HG02884 (cell line): ENCODE data around the gene NFS1.
"Not testable (repeated sequence)": the region's sequence is repeated elsewhere in the genome, so short reads cannot be mapped to it uniquely, and the experiment has no call there.

ENCODE experiments used
- ATAC-seq: cut with Tn5 transposase; IDR thresholded peaks from one replicate; pipeline ENCODE4 v1.9.1; 2021; ENCODE audit warnings: mild to moderate bottlenecking, moderate library complexity; ENCODE audit not compliant: unreplicated experiment

Gene NFS1

DNA sequence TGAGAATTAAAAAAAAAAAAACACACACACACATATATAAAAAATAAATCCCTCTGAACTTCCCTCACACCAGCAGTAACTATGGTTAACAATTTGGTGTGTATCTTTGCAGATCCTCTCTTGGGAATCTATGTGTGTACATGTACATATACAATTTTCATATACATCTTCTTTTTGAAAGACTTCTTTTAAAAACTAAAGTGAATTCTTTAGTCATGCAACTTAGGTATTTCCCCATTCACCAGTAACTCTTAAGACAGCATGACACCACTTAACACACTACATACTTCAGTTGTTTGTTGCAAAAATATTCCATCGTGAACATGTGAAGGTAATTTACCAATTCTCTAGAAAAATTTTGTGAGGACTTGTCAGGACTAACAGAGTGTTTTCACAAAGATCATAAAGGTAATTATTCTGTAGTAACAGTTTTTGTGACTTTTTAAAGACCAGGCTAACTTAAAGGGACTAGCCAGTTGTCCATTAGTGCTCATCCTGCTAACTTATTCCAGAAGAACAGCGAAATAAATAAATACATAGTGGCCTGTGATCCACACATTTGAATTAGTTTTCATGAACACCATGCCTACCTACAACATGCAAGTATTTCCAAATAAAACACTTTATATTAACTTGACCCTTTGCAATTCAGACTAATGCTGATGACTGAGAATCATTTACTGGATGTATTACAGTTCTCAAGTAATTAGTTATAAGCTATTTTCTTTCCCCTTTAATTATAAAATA is 30.9 kb upstream of the NFS1 start:
- no peak for ATAC-seq

DNA sequence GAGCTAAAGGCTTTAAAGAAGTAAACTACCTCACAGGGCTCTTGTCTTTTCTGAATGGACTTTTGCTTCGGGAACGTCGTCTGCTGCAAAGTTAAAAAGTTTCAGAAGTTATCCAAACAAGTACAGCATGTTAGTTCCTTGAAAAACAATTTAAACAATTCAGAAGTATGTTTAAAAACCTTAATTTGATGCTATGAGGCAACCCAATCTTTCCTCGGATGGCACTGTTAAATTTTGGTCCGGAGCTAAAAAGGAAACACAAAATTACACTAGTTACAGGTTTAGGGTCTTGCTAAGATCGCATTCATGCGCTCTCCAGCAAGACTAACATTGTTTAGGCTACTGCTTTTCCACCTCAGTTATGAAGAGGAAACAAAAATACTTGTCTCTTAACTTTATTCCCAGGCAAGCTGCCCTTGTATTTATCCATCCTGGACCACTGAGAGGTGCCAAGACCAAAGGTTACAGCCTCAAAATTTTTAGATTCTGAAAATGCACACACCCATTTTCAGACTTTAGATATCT is 30.2 kb upstream of the NFS1 start:
- no peak for ATAC-seq

DNA sequence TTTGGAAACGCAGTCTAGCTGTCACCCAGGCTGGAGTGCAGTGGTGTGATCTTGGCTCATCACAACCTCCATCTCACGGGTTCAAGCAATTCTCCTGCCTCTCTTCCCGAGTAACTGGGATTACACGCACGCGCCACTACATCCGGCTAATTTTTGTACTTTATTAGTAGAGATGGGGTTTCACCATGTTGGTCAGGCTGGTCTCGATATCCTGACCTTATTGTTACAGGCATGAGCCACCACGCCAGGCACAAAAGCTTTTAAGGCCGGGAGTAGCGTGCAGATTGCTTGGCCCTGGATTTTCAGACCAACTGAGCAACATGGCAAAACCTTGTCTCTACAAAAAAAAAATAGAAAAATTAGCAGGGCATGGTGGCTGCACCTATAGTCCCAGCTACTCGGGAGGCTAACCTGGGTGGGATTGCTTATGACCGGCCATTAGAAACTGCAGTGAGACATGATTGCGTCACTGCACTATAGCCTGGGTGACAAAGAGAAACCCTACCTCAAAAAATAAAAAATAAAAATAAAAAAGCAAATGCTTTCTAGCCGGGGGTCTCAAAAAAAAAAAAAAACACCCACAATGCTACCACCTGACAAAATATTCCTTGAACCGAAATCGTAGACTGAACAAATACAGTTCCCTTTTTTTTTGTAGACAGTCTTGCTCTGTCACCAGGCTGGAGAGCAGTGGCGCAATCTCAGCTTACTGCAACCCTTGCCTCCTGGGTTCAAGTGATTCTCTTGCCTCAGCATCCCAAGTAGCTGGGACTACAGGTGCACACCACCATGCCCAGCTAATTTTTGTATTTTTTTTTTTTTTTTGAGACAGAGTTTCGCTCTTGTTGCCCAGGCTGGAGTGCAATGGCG is 27.9 kb upstream of the NFS1 start:
- no peak for ATAC-seq

DNA sequence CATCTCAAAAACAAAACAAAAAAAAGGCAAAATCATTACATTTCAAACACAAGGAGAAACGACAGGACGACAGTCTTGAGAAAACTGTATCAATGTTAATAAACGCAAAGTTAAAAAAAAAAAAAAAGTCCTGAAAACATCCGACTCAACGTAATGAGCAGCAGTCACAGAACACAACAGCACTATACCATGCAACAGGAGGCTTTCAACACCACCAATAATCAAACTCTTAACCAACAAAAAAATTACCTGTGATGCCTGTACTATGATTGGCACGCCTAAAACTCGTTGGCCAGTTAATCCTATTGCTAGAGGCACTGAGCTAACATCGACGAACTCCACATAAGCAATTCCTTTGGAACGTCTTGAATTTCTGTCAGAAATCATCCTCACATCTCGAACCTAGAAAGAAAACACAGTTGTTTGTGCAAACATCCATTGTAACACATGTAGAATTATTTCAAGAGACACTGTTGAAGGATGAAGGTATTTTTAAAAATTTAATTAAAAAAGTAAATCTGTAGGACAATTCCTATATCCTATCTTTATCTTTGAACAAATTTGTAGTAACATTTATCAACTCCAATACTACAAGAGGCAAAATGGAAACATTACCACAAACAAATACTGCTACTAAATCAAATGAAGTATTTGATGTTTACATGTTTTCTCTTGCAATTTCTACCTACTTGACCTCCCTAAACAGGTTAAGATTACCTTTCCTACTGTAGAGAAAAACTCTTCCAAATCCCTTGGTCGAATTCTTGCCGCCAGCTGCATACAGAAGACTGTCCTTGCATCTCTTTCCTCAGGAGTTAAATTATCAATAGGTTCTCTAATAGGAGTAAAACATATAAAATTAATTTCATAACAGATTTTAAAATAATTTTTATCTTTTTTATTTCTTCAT is 25.4 kb upstream of the NFS1 start:
- ATAC-seq, result no peak

DNA sequence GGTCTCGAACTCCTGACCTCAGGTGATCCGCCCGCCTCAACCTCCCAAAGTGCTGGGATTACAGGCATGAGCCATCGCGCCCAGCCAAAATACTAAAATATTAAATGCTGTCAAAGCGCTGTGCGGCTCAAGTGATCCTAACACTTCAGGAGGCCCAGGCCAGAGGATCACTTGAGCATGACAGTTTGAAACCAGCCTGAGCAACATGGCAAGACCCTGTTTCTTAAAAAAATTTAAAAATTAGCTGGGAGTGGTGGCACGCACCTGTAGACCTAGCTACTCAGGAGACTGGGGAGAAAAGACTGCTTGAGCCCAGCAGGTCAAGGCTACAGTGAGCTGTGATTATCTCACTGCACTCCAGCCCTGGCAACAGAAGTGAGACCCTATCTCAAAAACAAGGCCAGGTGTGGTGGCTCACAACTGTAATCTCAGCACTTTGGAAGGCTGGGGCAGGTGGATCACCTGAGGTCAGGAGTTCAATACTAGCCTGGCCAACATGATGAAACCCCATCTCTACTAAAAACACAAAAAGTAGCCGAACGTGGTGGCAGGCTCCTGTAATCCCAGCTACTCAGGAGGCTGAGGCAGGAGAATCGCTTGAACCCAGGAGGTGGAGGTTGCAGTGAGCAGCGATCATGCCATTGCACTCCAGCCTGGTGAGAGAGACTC is 24.6 kb upstream of the NFS1 start:
- ATAC-seq, result not testable (repeated sequence)

DNA sequence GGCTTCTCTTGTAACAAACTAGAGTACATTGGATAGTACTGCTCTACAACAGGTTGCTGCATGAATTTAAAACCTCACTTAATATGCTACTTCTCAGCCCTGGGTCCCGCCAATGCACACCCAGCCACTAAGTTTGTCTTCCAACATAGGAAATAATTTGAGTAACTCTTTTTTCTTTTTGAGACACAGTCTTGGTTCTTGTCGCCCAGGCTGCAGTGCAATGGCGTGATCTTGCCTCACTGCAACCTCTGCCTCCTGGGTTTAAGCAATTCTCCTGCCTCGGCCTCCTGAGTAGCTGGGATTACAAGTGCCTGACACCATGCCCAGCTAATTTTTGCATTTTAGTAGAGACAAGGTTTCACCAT is 24.1 kb upstream of the NFS1 start:
- ATAC-seq, result not testable (repeated sequence)

DNA sequence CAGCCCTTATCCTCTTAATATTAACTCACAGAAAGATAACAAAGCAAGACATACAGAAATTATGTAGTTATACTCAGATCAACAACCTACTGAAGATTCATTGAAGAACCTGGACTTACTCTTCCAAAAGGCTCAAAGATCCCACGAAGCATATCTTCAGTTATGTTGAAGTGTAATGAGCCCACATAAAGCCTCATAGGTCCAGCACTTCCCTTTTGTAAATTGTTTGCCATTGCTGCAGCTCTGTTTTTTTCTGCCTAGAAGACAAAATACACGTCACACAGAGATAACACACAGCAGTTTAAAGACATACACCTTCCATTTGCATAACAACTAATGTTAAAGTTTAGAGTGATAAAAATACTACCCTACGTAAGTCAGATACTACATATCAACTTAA is 22.5 kb upstream of the NFS1 start:
- ATAC-seq, result no peak

DNA sequence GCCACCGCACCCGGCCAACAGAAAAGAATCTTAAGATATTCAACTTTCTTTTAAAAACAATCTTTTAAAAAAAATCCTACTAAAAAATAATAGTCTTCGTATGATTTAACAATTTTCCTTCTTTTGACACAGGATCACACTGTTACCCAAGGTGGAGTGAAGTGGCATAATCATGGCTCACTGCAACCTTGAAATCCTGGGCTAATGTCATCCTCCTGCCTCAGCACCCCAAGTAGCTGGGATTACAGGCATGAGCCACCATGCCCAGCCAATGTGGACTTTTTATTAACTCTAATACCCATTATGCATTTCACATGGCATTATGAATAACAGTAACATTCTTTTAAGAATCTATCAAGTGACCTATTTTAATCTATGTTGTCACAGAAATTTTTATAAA is 22.1 kb upstream of the NFS1 start:
- ATAC-seq, result no peak

DNA sequence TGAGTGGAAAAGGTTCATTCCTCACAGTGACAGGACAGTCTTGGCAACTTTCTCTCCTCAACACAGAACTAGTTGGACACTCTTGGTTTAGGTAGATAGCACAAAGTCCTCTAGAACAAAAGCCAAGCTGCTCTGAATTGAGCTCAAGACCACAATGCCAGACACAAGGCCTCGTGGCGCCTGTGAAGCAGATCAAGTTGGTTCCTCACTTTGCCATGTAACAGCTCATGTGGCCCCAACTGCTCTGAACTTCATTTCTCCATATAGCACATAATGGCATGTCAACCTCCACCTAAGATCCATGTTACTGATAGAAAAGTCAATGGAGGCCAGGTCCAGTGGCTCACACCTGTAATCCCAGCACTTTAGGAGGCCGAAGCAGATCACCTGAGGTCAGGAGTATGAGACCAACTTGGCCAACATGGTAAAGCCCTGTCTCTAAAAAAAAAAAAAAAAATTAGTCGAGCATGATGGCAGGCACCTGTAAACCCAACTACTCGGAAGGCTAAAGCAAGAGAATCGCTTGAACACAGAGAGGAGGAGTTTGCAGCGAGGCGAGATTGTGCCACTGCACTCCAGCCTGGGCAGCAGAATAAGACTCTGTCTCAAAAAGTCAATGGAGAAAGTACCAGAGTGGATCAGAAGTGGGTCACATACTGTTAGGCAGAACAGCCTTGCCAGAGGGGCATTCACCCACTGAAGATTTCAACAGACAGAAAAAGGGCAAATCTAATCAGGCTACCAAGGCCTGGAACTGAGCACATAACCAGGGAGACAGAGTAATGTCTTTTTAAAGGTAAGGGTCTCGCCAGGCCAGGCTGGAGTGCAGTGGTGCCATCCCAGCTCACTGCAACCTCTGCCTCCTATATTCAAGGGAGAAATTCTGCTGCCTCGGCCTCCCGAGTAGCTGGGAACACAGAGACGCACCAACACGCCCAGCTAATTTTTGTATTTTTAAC is 21.3 kb upstream of the NFS1 start:
- no peak for ATAC-seq

DNA sequence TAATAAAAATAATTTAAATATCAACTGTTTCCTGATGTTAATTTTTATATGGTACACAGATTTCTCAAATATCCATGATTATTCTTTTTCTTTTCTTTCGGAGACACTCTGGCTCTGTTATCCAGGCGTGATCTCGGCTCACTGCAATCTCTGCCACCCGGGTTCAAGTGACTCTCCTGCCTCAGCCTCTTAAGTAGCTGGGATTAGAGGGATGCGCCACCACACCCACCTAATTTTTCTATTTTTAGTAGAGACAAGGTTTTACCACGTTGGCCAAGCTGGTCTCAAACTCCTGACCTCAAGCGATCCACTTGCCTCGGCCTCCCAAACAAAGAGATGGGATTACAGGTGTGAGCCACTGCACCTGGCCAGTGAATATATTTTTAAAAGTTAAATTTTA is 20.6 kb upstream of the NFS1 start:
- no peak for ATAC-seq

DNA sequence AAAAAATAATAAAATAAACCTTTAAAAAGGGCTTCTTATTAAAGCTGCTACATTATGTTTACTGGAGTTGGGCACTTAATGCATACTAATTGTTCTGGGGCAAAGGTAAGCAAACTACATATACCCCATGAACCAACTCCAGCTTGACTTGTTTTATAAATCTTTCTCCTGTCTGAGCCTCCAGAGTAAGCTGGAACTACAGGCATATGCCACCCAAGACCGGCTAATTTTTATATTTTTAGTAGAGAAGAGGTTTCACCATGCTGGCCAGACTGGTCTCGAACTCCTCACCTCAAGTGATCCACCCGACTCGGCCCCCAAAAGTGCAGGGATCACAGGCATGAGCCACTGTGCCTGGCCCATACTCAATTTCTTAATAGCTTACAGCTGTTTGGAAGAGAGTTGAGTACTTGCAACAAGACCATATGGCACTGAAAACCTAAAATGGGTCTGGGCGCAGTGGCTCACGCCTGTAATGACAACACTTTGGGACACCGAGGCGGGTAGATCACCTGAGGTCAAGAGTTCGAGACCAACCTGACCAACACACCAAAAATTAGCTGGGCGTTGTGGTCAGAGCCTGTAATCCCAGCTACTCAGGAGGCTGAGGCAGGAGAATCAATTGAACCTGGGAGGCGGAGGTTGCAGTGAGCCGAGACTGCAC is 20.0 kb upstream of the NFS1 start:
- no peak for ATAC-seq

DNA sequence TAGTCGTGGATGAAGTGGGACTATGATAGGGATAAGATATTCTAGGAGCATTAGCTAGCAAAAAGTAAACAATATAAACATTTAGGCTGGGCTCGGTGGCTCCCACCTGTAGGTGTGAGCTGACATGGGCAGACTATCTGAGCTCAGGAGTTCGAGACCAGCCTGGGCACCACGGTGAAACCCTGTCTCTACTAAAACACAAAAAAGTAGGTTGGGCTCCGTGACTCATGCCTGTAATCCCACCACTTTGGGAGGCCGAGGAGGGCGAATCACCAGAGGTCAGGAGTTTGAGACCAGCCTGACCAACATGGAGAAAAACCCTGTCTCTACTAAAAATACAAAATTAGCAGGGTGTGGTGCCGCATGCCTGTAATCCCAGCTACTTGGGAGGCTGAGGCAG is 19.2 kb upstream of the NFS1 start:
- not testable (repeated sequence) for ATAC-seq

DNA sequence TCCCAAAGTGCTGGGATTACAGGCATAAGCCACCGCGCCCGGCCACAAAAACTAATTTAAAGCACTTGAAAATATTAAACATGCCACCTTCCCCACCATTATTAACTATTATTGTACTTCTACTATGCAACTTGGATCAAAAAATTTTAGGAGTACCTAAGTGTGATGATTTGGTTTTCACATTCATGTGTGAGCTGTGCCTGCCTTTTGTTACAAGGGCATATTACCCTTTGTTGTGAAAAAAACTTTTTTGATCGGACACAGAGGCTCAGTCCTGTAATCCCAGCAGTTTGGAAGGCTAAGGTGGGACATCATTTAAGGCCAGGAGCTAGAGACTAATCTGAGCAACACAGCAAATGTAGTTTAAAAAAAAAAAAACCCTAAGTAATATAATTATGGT is 17.2 kb upstream of the NFS1 start:
- no peak for ATAC-seq

DNA sequence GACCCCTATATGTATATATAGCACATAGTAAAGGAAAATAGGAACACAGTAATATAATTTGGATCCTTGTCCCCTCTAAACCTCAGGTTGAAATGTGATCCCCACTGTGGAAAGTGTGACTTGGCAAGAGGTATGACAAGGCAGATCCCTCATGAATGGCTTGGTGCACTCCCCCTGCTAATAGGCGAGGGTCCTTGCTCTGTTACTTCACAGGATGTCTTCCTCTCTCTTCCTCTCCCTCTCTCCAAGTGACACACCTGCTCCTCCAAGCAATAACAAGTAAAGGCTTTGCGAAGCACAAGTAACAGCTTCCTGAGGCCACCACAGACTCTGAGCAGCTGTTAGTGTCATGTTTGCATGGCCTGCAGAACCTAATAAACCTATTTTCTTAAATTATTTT is 16.5 kb upstream of the NFS1 start:
- no peak for ATAC-seq

DNA sequence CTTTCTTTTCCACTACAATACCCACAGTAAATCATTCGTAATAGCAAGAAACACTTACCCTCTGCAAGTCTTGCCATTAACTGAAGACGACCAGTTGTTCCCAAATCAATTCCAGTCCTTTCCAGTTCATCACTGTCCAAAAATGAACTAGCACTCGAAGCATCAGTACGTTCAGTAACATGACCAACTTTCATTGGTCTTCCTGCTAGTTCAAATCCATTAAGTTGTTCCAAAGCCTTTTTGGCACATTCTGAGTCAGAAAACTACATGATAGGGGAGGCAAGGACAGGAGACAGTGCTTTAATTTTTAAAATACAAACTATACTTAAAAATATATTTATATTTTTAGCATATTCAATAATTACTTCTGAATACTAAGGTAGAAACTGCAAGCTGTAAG is 15.0 kb upstream of the NFS1 start:
- no peak for ATAC-seq

DNA sequence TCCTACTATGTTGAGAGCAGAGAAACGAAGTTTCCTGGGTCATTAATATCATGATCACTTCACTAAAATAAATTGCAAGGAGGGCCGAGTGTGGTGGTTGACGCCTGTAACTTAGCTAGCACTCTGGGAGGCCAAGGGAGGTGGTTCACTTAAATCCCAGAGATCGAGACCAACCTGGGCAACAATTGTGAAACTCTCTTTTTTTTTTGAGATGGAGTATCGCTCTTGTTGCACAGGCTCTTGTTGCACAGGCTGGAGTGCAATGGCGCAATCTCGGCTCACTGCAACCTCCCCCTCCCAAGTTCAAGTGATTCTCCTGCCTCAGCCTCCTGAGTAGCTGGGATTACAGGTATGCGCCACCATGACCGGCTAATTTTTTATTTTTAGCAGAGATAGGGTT is 14.0 kb upstream of the NFS1 start:
- ATAC-seq, result not testable (repeated sequence)

DNA sequence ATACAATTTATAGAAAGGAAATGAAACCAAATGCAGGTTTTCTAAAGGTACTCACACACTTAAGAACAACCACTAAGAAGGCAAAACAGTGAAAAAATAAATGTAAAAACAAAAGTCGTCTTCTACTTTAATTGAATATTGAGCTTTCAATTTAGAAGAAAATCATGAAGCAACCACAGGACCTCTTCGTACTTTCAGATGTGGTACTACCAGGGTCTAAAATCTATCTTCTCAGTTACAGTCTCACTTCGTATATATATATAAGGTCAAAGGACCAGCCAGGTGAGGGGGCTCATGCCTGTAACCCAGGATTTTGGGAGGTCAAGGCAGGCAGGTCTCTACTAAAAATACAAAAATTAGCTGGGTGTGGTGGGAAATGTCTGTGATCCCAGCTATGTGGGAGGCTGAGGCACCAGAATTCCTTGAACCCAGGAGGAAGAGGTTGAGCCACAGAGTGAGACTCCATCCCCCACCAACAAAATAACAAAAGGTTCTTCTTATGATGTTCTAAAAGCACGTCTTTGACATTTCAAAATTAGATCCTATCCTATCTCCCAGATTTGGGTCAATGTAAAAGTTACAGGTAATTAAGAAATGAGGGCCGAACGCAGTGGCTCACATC is 12.5 kb upstream of the NFS1 start:
- no peak for ATAC-seq

DNA sequence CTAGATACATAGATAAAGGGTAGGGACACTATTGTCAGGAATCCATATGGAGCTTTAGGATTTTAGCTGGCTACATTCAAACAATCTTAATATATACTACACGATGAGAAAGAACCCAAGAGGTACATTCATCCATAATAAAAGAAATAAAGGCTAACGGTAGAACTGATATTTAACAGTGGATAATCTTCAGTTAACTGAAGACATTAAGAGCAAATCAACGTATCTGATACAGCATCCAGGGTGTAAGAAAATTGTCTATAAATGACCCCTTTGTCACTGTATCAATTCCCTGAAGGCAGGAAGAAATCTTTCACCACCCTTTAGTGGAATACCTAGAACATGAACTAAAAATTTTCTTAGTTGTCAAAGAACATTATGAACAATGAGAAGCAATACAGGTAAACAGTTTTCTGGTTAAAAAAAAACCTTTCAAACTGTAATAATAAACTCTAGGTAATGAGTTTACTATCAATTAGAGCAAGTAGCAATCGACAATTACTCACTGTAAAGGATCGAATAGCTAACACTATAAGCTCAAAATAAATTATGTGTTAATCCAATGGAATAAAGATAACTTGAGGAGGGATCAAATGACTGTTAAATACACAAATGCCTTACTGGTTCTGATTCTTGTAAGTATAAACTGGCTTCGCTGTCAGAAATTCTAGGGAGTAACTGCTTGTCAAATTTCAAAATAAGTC is 11.9 kb upstream of the NFS1 start:
- no peak for ATAC-seq
